ENCODE measurements around the gene PTPN18.
"Not testable (repeated sequence)": the region's sequence is repeated elsewhere in the genome, so short reads cannot be mapped to it uniquely, and the experiment has no call there.

Gene PTPN18

GRCh38 chr2:130382313-130382917 is 26.6 kb downstream of the PTPN18 start:
- DNase-seq = no peak

DNA sequence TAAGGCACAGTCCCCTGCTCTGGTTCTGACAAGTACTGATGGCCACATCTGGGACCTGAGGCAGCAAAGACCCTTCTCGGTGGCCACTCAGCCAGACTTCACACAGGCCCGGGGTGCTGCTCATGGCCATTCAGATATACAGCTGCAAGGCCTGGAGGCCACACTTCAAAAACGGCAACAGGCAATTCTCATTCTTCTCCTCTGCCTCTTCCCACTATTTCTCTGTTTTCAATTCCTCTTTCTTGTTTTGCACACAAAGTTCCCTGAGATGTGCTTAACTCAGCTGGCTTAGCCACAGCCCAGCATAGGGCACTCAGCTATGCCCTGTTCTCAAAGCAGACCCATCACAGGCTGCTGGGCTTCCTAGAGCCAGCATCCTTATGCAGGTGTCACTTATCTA is 29.9 kb downstream of the PTPN18 start:
- DNase-seq = no peak

DNA sequence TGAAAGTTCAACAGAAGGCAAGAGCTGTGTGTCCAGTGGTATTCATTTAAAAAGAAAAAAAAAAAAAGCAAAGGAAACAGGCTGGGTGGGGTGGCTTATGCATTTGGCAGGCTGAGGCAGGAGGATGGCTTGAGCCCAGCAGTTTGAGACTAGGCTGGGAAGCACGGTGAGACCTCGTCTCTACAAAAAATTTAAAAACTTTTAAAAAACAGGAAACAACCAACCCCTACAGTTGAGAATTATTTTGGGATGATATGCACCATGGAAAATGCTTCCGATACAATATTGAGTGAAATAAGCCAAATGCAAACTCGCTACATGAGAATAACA is 31.2 kb downstream of the PTPN18 start:
- no peak for DNase-seq

DNA sequence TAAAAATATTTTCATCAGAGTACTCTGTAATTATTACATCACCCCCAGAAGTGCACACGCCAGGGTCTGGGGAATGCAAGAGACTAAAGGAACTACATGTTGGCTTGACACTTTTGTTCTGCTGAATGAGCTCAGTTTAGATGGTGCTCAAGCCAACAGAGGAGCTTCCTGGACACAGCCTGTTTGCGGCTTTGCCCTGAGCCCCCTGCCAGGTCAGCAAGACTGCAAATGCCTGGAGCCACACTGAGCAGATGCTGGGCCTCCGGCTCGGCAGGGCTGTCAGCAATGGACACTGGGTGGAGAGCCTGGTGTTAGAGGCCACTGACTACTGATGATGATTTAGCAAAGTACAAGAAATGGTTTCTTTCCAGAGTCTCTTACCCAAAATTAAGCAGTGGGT is 31.9 kb downstream of the PTPN18 start:
- DNase-seq = no peak

DNA sequence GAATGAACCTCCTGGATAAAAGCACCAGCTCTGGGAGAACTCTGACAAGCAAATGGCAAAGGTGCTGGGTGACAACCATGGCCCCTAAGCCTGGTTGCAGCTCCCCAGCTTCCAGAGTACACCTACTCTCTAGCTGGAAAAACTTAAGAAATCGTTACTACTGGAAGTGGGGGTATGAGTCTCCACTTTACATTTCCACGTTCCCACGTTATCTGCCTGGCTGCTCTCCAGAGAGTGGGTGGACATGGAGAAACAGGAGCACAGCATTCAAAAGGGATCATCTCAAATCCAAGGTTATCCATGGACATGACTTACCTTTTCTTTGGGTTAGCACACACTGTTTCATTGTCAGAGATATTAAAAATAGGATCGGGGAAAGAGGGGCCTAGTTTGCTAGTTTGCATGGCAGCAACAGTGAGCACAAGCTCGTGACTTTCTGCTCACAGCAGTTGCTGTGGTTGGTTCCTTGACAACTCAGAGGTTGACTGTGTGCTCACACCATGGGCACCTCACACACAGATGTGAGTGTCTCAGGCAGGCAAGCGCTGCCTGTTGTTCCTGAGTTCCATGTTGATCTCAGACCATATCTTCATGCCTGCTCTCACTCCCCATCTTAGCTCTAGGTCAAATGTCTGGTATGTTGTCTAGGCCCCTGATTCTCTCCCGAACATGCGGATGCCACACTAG is 32.5 kb downstream of the PTPN18 start:
- DNase-seq = no peak

GRCh38 chr2:130389358-130389757 is 33.5 kb downstream of the PTPN18 start:
- no peak for DNase-seq

DNA sequence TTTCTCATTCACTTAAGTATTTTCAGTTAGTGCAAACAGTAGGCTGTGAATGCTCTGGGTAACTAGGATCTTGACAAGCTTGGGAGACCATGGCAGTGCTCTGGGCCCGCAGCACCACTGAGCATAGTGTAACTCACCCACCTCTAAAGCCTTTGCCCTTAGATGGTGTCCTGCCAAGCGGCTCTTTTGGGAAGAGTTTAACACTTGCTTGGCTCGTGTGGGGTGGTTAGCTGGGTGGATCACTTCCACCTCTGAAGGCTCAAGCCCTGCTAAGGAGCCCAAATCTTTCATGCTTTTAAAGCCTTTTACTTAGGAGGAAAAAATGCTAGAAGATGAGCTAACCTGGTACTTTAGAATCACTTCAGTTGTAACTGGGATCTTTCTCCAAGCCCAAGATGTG is 33.9 kb downstream of the PTPN18 start:
- no peak for DNase-seq

DNA sequence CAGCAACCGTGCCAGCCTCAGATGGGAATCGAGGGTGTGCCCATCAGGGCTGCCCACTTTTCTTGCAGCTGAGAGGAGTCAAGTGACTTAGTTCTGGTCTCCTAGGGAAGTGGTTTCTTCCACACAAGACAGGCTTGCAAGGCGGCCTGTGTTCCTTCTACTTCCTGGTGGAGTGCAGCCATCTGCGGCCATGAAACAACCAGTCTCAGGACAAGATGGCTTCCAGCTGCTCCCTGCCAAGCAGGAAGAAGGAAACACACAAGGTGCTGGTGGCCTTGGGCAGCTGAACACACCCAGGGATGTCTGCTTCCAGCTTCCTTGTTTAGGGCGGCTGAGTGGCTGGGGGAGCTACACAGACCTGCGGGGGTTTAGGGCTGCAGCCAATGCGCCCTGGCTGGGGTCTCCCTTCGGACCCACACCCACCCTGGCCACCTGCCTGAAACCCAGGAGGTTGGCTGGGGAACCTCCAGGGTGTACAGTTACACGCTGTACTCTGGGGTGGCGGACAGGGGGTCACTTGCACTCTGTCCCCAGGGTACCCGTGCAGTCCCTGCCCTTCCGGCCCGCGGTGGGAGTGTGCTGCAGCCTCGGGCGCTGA is 34.7 kb downstream of the PTPN18 start:
- no peak for DNase-seq

GRCh38 chr2:130391058-130391871 is 35.4 kb downstream of the PTPN18 start:
- DNase-seq = peak; percentile 76

- no peak for DNase-seq
These were observed 36.2 kb downstream of the PTPN18 start for GRCh38 chr2:130391872-130392670.

DNA sequence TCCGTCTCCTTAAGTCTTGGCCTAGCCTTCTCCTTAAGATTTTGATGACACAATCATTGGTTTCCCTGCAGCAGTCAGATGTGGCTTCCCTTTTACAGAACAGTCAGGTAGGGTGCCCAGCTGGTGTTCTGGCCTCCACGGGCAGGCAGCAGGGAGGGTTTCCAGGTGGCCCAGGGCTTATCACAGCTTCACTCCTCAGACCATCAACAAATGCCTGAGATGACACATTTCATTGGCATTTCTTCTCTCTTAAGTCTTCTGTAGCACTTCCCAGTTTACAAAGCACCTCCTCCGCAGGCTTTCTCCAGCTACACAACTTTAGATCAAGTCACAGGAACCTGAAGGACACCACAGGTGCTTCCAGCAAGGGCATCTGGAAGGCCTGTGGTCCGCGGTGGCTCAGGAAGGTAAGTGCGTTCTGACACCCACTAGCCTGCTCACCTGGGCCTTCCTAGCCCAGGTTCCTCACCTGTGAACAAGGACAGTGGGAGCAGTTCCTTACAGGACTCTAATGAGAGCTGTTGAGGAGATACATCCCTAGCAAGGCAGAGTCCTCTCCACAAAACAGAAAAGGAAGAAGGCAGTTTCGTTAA is 37.6 kb downstream of the PTPN18 start:
- DNase-seq = no peak

DNA sequence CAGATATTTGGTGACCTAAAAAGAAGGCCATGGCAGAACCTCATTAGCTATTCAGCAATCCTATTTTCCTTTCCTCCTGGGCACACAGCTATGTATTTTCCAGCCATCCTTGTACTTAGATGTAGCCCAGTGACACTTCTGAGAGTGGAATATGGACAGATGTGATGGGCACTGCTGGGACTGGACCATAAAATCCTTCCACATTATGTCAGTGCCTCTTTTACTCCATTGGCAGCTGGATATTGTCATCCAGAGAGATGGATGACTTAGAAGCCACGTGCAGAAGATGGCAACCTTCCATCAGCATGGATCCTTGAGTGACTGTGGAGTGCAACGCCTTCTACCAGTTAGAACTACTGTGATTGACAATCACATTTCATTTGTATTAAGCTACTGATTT is 50.4 kb downstream of the PTPN18 start:
- DNase-seq = not testable (repeated sequence)

DNA sequence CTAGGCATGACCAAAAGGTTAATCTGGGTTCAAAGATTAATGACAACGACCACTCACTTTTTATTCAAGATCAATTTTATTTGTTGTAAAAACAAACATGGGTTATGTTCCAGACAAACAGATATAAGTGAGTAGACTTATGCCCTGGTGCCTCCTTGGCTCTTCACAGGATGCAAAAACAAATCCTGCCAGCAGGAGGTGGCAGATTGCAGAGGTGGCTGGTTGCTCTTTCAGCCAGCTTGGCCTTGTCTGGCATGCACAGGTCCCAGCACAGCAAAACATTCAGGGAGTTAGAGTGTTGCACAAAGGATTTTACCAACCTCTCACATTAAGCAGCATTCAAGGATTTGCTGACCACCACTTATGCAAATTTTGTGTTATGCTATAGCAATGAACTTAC is 60.8 kb downstream of the PTPN18 start:
- DNase-seq = peak; percentile 11

DNA sequence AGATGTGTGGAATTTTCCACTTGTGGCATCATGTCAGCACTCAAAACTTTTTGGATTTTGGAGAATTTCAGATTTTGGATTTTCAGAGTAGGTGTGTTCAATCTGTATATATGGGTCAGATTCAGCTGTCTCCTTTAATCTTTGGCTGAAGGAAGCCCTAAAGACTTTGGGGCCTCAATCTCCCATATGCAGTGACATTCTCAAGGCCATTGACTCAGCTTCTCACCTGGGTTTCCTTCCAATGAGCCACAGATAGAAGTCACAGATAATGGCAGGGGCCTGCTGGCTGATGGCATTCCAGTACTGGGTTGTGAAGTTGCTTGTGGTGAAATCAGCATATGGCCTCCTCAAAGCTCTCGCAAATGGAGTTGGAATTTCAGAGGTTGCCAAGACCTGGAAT is 63.0 kb downstream of the PTPN18 start:
- DNase-seq = not testable (repeated sequence)

Measured in activated naive CD4-positive, alpha-beta T cell treated with Interleukin-2 at 50 U/mL for 16 hours (primary cell).